Type B pancreatic cell (in vitro differentiated cells): ENCODE results near the gene GNL3. TPM values are rescaled to one million over a fixed set of nuclear protein-coding genes. Genes with fewer than 3 reads are reported as not detected.

Source experiments
- DNase-seq: peaks from one replicate; pipeline ENCODE4 v3.0.0; 2021; ENCODE audit warnings: mixed read lengths; ENCODE audit not compliant: unreplicated experiment; ENCODE audit errors: extremely low spot score
- H3K27ac Mint-ChIP-seq: 2 replicates; pipeline ENCODE4 v1.8.0; 2021; ENCODE audit warnings: mild to moderate bottlenecking, mixed read lengths
- H3K27me3 Mint-ChIP-seq: 2 replicates; pipeline ENCODE4 v1.8.0; 2021; ENCODE audit warnings: mixed read lengths
- H3K36me3 Mint-ChIP-seq: 2 replicates; pipeline ENCODE4 v1.8.0; 2021; ENCODE audit warnings: mixed read lengths
- H3K4me1 Mint-ChIP-seq: one replicate; pipeline ENCODE4 v1.8.0; 2021; ENCODE audit warnings: mixed read lengths; ENCODE audit not compliant: unreplicated experiment
- H3K4me3 Mint-ChIP-seq: 2 replicates; pipeline ENCODE4 v1.8.0; 2021; ENCODE audit warnings: mild to moderate bottlenecking, mixed read lengths
- H3K9me3 Mint-ChIP-seq: 2 replicates; pipeline ENCODE4 v1.8.0; 2021; ENCODE audit warnings: mixed read lengths
- total RNA-seq: library from RNA; stranded (reverse); gene quantifications from 2 replicates; pipeline ENCODE4 v1.2.1, GENCODE V29; 2021; ENCODE audit warnings: low replicate concordance
- TF ChIP-seq, protein P1 (sequence below): fragments of 200-600 bp; sonication (generic); conservative IDR thresholded peaks from 2 replicates; pipeline ENCODE4 v1.5.0; 2021; ENCODE audit warnings: antibody characterized with exemption, mild to moderate bottlenecking

Gene GNL3
- total RNA-seq, 1 donor from 2014 or later, result 114 TPM

DNA sequence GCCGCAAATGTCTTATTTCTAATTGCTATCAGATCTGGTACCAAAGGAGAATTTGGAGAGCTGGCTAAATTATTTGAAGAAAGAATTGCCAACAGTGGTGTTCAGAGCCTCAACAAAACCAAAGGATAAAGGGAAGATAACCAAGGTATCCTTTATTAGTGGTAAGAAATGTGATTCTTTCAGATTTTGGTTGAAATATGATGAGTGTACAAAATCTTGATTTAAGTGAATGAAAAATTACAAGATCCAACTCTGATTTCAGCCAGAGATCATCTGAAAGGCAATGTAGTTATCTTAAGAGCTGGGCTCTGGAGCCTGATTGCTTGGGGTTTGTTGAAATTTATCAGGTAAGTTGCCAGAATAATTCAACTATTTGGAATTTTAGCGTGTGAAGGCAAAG is 4.7 kb downstream of the GNL3 start:
- DNase-seq, result no peak
- Mint-ChIP-seq H3K27ac (no peak overlapping the region), H3K4me3 (no peak overlapping the region), H3K4me1 (peaks cover 15% of the 10 kb centered on the region), H3K9me3 (no peaks in the 10 kb centered on the region), H3K36me3 (peaks cover 65% of the 10 kb centered on the region), H3K27me3 (no peaks in the 10 kb centered on the region)
- TF ChIP-seq, protein P1, sequence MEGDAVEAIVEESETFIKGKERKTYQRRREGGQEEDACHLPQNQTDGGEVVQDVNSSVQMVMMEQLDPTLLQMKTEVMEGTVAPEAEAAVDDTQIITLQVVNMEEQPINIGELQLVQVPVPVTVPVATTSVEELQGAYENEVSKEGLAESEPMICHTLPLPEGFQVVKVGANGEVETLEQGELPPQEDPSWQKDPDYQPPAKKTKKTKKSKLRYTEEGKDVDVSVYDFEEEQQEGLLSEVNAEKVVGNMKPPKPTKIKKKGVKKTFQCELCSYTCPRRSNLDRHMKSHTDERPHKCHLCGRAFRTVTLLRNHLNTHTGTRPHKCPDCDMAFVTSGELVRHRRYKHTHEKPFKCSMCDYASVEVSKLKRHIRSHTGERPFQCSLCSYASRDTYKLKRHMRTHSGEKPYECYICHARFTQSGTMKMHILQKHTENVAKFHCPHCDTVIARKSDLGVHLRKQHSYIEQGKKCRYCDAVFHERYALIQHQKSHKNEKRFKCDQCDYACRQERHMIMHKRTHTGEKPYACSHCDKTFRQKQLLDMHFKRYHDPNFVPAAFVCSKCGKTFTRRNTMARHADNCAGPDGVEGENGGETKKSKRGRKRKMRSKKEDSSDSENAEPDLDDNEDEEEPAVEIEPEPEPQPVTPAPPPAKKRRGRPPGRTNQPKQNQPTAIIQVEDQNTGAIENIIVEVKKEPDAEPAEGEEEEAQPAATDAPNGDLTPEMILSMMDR, result no peak

DNA sequence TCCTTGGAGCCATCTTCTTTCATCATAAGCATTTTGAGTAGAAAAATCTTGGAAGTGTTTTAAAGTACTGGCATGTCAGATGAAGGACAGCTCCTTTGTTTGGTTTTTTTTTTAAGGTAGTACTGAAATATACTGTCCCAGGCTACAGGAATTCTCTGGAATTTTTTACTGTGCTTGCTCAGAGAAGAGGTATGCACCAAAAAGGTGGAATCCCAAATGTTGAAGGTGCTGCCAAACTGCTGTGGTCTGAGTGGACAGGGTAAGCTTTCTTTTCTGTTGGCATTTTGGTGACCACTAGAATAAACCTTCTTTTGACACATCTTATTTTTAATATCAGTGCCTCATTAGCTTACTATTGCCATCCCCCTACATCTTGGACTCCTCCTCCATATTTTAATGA is 7.2 kb downstream of the GNL3 start:
- TF ChIP-seq, protein P1, result no peak
- Mint-ChIP-seq H3K27me3 (no peaks in the 10 kb centered on the region), H3K36me3 (peaks cover 58% of the 10 kb centered on the region), H3K9me3 (no peaks in the 10 kb centered on the region), H3K4me3 (no peak overlapping the region), H3K27ac (peak overlapping the region; percentile 80), H3K4me1 (peaks cover 5% of the 10 kb centered on the region)
- DNase-seq, result no peak

DNA sequence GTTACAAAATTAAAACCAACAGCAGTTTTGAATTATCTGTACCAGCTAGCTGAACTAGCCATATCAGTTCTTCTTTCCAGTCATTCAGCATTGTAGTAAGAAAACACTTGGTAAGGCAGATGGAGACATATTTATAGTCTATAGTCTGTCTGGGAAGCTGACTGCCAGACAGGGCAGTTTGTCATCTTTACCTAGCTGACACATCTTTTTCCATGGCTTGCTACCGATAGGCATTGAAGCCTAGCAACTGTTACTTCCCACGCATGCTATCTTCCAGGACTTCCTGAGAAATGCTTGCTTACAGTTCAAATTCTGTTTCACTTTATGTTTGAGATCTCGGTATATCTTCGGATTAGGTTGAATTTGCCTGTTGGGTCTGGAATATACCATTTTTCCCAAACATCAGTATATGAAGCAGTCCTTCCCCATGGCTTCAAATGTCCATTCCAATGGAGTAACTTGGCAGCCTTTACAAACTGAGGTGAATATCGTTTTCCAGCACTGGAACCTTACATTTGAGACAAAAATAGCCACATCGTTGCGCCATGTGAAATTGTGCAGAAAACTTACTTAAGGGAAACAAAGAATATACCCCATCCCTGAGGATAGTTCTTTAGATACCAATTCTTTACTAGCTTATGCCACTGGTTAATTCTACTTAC is 8.8 kb downstream of the GNL3 start:
- H3K36me3 Mint-ChIP-seq, result peaks cover 48% of the 10 kb centered on the region
- no peak for DNase-seq
- H3K27ac Mint-ChIP-seq, result no peak overlapping the region
- H3K4me1 Mint-ChIP-seq, result no peaks in the 10 kb centered on the region
- H3K9me3 Mint-ChIP-seq, result no peaks in the 10 kb centered on the region
- TF ChIP-seq, protein P1, result no peak
- H3K27me3 Mint-ChIP-seq, result no peaks in the 10 kb centered on the region
- H3K4me3 Mint-ChIP-seq, result no peak overlapping the region

DNA sequence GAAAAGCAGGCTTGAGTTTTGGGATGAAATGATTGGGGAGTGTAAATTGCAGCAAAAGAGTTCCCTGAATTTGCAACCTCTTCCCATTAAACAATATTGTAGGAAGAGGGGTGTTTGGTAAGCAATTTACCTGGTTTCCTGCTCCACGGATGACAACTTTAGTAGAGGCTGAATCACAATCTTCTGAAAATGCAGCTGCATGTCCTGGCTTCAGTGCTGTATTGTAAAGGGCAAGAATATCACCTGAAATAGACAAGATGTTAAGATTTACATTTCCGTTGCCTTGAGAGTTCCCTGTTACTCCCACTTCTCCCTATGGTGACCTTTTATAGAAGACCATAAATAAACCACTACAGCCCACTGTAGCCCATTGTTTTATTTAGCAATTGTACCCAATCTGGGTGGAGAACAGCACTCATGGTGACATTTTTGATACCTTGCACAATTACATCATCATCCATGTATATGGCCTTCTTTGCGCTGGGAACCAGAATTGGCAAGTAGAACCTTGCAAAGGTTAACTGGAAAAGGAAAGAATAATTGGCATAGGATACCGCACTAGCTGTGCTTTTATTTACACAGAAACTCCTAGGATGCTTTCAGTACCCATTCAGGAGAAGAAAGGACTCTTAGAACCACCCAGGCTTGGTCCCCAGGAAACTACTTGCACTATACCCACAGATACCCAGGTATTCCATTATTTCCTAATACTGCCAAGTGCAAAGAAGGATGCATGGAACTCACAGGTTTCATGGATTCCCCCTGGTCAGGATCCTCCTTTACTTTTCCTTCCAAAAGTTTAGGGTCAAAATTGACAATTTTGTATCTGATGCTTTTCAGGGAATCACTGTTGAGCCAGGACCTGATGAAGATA is 10.2 kb downstream of the GNL3 start:
- Mint-ChIP-seq H3K27ac (no peak overlapping the region), H3K36me3 (peaks cover 43% of the 10 kb centered on the region), H3K4me1 (no peaks in the 10 kb centered on the region), H3K9me3 (no peaks in the 10 kb centered on the region), H3K27me3 (no peaks in the 10 kb centered on the region), H3K4me3 (no peak overlapping the region)
- TF ChIP-seq, protein P1, result no peak
- DNase-seq, result no peak

DNA sequence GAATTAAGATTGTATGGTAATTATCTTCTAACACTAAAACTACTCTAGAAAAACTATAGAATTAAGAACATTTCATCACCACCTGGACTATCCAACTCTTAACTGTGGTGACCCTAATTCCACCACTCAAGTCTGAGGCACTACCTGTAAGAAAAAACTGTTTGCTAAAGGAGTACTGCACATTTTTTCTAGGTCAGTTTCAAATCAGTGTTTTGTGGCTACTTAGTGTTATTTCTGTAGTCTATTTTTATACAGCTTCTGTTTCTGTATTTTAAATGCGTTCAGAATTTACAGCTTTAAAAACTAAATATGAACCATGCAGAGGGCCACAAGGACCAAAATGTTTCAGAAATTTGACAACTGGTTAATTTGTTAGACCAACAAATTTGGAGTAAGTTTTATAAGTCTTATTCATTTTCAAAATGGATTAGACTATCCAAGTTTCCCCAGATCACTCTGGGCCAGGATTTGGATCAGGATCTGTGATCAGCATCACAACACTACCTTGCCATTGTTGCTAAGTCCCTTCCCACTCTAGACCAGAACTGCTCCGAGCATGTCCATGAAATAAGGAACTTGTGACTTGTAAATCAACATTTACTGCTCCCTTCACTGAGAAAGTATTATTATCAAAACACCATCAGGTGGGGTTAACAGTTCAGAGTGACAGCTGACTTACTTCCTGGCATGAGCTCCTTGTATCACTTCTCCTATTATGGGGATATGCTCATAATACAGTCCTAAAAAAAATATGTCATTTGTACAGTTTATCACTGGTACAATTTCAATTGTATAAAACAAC is 11.2 kb downstream of the GNL3 start:
- no peak for DNase-seq
- no peak overlapping the region for H3K4me3 Mint-ChIP-seq
- no peaks in the 10 kb centered on the region for H3K9me3 Mint-ChIP-seq
- peak overlapping the region; percentile 11 for H3K27ac Mint-ChIP-seq
- H3K27me3 Mint-ChIP-seq, result no peaks in the 10 kb centered on the region
- peaks cover 43% of the 10 kb centered on the region for H3K36me3 Mint-ChIP-seq
- TF ChIP-seq, protein P1, result no peak
- no peaks in the 10 kb centered on the region for H3K4me1 Mint-ChIP-seq
